ENCODE results near the gene ZBTB20.

- TF ChIP-seq, protein P1, sequence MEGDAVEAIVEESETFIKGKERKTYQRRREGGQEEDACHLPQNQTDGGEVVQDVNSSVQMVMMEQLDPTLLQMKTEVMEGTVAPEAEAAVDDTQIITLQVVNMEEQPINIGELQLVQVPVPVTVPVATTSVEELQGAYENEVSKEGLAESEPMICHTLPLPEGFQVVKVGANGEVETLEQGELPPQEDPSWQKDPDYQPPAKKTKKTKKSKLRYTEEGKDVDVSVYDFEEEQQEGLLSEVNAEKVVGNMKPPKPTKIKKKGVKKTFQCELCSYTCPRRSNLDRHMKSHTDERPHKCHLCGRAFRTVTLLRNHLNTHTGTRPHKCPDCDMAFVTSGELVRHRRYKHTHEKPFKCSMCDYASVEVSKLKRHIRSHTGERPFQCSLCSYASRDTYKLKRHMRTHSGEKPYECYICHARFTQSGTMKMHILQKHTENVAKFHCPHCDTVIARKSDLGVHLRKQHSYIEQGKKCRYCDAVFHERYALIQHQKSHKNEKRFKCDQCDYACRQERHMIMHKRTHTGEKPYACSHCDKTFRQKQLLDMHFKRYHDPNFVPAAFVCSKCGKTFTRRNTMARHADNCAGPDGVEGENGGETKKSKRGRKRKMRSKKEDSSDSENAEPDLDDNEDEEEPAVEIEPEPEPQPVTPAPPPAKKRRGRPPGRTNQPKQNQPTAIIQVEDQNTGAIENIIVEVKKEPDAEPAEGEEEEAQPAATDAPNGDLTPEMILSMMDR (conservative IDR thresholded peaks at IDR 0.05; ENCODE audit: low read depth, low read length): no peak
- TF ChIP-seq EZH2 (IDR thresholded peaks at IDR 0.05; ENCODE audit: low read length, unreplicated experiment): no peak
- TF ChIP-seq EZH2phosphoT487 (IDR thresholded peaks at IDR 0.05; ENCODE audit: borderline replicate concordance, low read length): no peak
Observed at GRCh38 chr3:115062009-115062408, 85.1 kb downstream of the ZBTB20 start.

Data from PC-3 (cell line).